ENCODE data around the gene MEIOC. TPM values are rescaled to one million over a fixed set of nuclear protein-coding genes. Genes with fewer than 3 reads are reported as not detected.

Gene MEIOC
- total RNA-seq, 6 experiments from 2014 or later: not detected

- TF ChIP-seq CTCF (IDR thresholded peaks at IDR 0.05): no peak
- no peak for TF ChIP-seq POLR2A (IDR thresholded peaks at IDR 0.05)
- intact Hi-C loops (cut with DNase I): no loop called here
- Histone ChIP-seq H3K4me3 (no peak overlapping the region), H3K36me3 (no peaks in the 10 kb centered on the region), H3K27me3 (no peaks in the 10 kb centered on the region), H3K27ac (no peak overlapping the region), H3K4me1 (no peaks in the 10 kb centered on the region), H3K9me3 (no peaks in the 10 kb centered on the region)
- WGBS (ENCODE audit: insufficient coverage, low coverage, low lambda C conversion rate, missing lambda C conversion rate): 54% methylated on average over 4 of the region's 8 CpGs
- DNase-seq (no peak), ATAC-seq (no peak)
Observed at GRCh38 chr17:44652727-44653126, 3.5 kb upstream of the MEIOC start.

- intact Hi-C loops (cut with DNase I): no loop called here
- WGBS (ENCODE audit: insufficient coverage, low coverage, low lambda C conversion rate, missing lambda C conversion rate): 76% methylated on average over 3 of the region's 3 CpGs
Observed at GRCh38 chr17:44653384-44653783, 2.9 kb upstream of the MEIOC start.

GRCh38 chr17:44653954-44654353 is 2.3 kb upstream of the MEIOC start:
- 33% methylated on average over 1 of the region's 1 CpG for WGBS (ENCODE audit: insufficient coverage, low coverage, low lambda C conversion rate, missing lambda C conversion rate)

More at GRCh38 chr17:44653384-44653783, 2.9 kb upstream of the MEIOC start:
- ATAC-seq (no peak), DNase-seq (no peak)
- H3K4me1 ChIP-seq: no peaks in the 10 kb centered on the region
- H3K4me3 ChIP-seq: no peak overlapping the region
- no peak for TF ChIP-seq CTCF (IDR thresholded peaks at IDR 0.05)
- no peak for TF ChIP-seq POLR2A (IDR thresholded peaks at IDR 0.05)
- H3K9me3 ChIP-seq: no peaks in the 10 kb centered on the region
- no peaks in the 10 kb centered on the region for H3K27me3 ChIP-seq
- no peak overlapping the region for H3K27ac ChIP-seq
- H3K36me3 ChIP-seq: no peaks in the 10 kb centered on the region

GRCh38 chr17:44661835-44662234 is 5.6 kb downstream of the MEIOC start:
- intact Hi-C loops (cut with DNase I): no loop called here
- Histone ChIP-seq H3K36me3 (no peaks in the 10 kb centered on the region), H3K27me3 (peaks cover 0 to 8% of the 10 kb centered on the region in 2 donors), H3K27ac (no peak overlapping the region), H3K9me3 (no peaks in the 10 kb centered on the region), H3K4me3 (no peak overlapping the region), H3K4me1 (no peaks in the 10 kb centered on the region)
- WGBS (ENCODE audit: insufficient coverage, low coverage, low lambda C conversion rate, missing lambda C conversion rate): 85% methylated on average over 2 of the region's 2 CpGs
- no peak for ATAC-seq
- DNase-seq: no peak
- TF ChIP-seq CTCF (IDR thresholded peaks at IDR 0.05): no peak
- TF ChIP-seq POLR2A (IDR thresholded peaks at IDR 0.05): no peak

More at GRCh38 chr17:44653954-44654353, 2.3 kb upstream of the MEIOC start:
- ATAC-seq (no peak), DNase-seq (no peak)
- TF ChIP-seq CTCF (IDR thresholded peaks at IDR 0.05) (no peak), POLR2A (IDR thresholded peaks at IDR 0.05) (no peak)
- Histone ChIP-seq H3K4me3 (no peak overlapping the region), H3K27me3 (no peaks in the 10 kb centered on the region), H3K36me3 (no peaks in the 10 kb centered on the region), H3K27ac (no peak overlapping the region), H3K9me3 (no peaks in the 10 kb centered on the region), H3K4me1 (no peaks in the 10 kb centered on the region)
- intact Hi-C loops (cut with DNase I): no loop called here

GRCh38 chr17:44663095-44663494 is 6.8 kb downstream of the MEIOC start:
- no peak for ATAC-seq

More at GRCh38 chr17:44663095-44663494, 6.8 kb downstream of the MEIOC start:
- intact Hi-C loops (cut with DNase I): no loop called here
- 50% methylated on average over 1 of the region's 1 CpG for WGBS (ENCODE audit: insufficient coverage, low coverage, low lambda C conversion rate, missing lambda C conversion rate)
- TF ChIP-seq CTCF (IDR thresholded peaks at IDR 0.05): no peak
- TF ChIP-seq POLR2A (IDR thresholded peaks at IDR 0.05): no peak
- Histone ChIP-seq H3K36me3 (no peaks in the 10 kb centered on the region), H3K27me3 (peaks cover 0 to 8% of the 10 kb centered on the region in 2 donors), H3K4me3 (no peak overlapping the region), H3K4me1 (no peaks in the 10 kb centered on the region), H3K27ac (no peak overlapping the region), H3K9me3 (no peaks in the 10 kb centered on the region)
- DNase-seq: no peak
